HEK293T (cell line): Measurements from ENCODE around the gene WEE2.

ENCODE experiments used
- ARNT ChIP-seq: fragments of 450-650 bp; IDR thresholded peaks from 2 replicates; pipeline ENCODE4 v1.6.1; 2017; ENCODE audit warnings: mild to moderate bottlenecking
- BHLHE40 ChIP-seq: fragments of 450-650 bp; IDR thresholded peaks from 2 replicates; pipeline ENCODE4 v1.6.1; 2016; ENCODE audit warnings: mild to moderate bottlenecking, moderate library complexity, borderline replicate concordance
- CTBP1 ChIP-seq: fragments of 450-650 bp; IDR thresholded peaks from 2 replicates; pipeline ENCODE4 v1.6.1; 2016; ENCODE audit warnings: borderline replicate concordance
- ELF4 ChIP-seq: fragments of 450-650 bp; IDR thresholded peaks from 2 replicates; pipeline ENCODE4 v1.6.1; 2017; ENCODE audit warnings: antibody characterized with exemption
- FOXA1 ChIP-seq: fragments of 450-650 bp; IDR thresholded peaks from 2 replicates; pipeline ENCODE4 v1.6.1; 2016; ENCODE audit warnings: mild to moderate bottlenecking
- FOXK2 ChIP-seq: fragments of 450-650 bp; IDR thresholded peaks from 2 replicates; pipeline ENCODE4 v1.6.1; 2016; ENCODE audit warnings: mild to moderate bottlenecking
- FOXM1 ChIP-seq: fragments of 450-650 bp; IDR thresholded peaks from 2 replicates; pipeline ENCODE4 v1.6.1; 2017; ENCODE audit warnings: mild to moderate bottlenecking, borderline replicate concordance
- HDGF ChIP-seq: fragments of 450-650 bp; IDR thresholded peaks from 2 replicates; pipeline ENCODE4 v1.6.1; 2017; ENCODE audit warnings: antibody characterized with exemption, borderline replicate concordance
- LEF1 ChIP-seq: fragments of 450-650 bp; IDR thresholded peaks from 2 replicates; pipeline ENCODE4 v1.6.1; 2017; ENCODE audit warnings: mild to moderate bottlenecking, borderline replicate concordance
- NFRKB ChIP-seq: fragments of 450-650 bp; IDR thresholded peaks from 2 replicates; pipeline ENCODE4 v1.6.1; 2016; ENCODE audit warnings: mild to moderate bottlenecking, moderate library complexity
- SP1 ChIP-seq: fragments of 450-650 bp; IDR thresholded peaks from 2 replicates; pipeline ENCODE4 v1.6.1; 2017
- TARDBP ChIP-seq: fragments of 450-650 bp; IDR thresholded peaks from 2 replicates; pipeline ENCODE4 v1.6.1; 2016
- TF ChIP-seq, protein P1 (sequence below): fragments of 450-650 bp; IDR thresholded peaks from 2 replicates; pipeline ENCODE4 v1.6.1; 2016

DNA sequence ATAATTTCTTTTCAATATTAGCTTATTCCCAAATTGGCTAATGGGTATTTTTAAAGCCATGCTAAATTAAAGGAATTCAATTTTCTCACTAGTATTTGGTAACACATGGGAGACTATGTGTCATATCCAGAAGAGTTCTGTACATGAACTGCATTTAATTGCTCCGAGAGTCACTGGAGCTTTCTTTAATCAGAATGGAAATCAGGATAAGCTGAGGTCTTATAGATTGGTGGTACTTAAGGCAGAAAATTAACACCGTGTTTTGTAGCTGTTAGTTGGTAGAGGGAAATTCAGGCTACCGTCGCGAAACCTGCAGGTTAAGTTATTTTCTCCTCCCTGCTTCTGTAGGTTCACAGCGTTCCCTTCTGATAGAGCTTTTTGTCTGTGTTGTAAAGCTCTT lies at the start of gene WEE2:
- TF ChIP-seq, protein P1, sequence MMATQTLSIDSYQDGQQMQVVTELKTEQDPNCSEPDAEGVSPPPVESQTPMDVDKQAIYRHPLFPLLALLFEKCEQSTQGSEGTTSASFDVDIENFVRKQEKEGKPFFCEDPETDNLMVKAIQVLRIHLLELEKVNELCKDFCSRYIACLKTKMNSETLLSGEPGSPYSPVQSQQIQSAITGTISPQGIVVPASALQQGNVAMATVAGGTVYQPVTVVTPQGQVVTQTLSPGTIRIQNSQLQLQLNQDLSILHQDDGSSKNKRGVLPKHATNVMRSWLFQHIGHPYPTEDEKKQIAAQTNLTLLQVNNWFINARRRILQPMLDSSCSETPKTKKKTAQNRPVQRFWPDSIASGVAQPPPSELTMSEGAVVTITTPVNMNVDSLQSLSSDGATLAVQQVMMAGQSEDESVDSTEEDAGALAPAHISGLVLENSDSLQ = no peak
- TF ChIP-seq BHLHE40 (no peak), FOXM1 (no peak), LEF1 (no peak), FOXA1 (no peak), SP1 (no peak), HDGF (no peak), TARDBP (no peak), NFRKB (no peak), ARNT (no peak), ELF4 (no peak), FOXK2 (no peak), CTBP1 (no peak)
